Kidney epithelial cell (primary cell): ENCODE results near the gene ORAI3. TPM values are rescaled to one million over a fixed set of nuclear protein-coding genes. Genes with fewer than 3 reads are reported as not detected.

ENCODE experiments used
- DNase-seq: peaks from one replicate; pipeline ENCODE4 v3.0.0-alpha.2; 2010; ENCODE audit warnings: low read depth
- H3K27me3 ChIP-seq: 2 replicates; pipeline ENCODE4 v1.6.0; 2011; ENCODE audit warnings: low read length; ENCODE audit not compliant: control insufficient read depth, insufficient read depth
- H3K36me3 ChIP-seq: 2 replicates; pipeline ENCODE4 v1.5.1; 2011; ENCODE audit warnings: low read length; ENCODE audit not compliant: control insufficient read depth, insufficient read depth
- H3K4me3 ChIP-seq: 2 replicates; pipeline ENCODE4 v1.5.1; 2011; ENCODE audit warnings: low read depth, mild to moderate bottlenecking, control low read depth, low read length
- total RNA-seq: library from RNA; depleted of rRNA; stranded (reverse); fragments of >200 nt; gene quantifications from 2 replicates; pipeline ENCODE4 v1.2.3, GENCODE V29; 2015
- TF ChIP-seq, protein P1 (sequence below): IDR thresholded peaks from 2 replicates; pipeline ENCODE4 v1.5.1; 2011; ENCODE audit warnings: mild to moderate bottlenecking, moderate library complexity, low read length, control low read depth, inconsistent platforms; ENCODE audit not compliant: insufficient read depth, poor library complexity, severe bottlenecking

The ORAI3 gene
- total RNA-seq, 1 donor from 2014 or later, result 37.9 TPM

DNA sequence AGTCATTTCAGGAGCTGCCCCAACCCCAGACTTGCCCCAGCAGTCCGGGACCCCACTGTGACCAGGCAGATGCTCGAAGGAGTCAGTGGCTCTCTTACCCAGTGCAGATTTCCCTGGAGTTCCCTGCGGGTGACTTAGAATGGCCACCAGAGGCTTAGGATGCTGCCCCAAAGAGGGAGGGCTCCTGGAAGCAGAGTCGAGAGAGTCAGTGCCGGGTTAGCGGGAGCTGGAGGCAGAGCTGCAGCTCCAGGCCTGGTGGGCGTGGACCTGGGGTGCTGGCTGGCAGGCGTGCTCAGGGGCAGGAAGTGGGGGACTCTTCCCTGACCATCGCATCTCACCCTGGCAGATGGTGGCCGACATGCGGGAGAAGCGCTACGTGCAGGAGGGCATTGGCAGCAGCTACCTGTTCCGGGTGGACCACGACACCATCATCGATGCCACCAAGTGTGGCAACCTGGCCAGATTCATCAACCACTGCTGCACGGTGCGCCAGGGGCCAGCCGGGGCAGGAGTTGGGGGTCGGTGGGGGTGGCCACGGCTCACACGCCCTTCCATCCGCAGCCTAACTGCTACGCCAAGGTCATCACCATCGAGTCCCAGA lies 34.5 kb downstream of the ORAI3 start:
- Histone ChIP-seq H3K36me3 (peaks cover 5% of the 10 kb centered on the region), H3K27me3 (no peaks in the 10 kb centered on the region), H3K4me3 (no peak overlapping the region)
- TF ChIP-seq, protein P1, sequence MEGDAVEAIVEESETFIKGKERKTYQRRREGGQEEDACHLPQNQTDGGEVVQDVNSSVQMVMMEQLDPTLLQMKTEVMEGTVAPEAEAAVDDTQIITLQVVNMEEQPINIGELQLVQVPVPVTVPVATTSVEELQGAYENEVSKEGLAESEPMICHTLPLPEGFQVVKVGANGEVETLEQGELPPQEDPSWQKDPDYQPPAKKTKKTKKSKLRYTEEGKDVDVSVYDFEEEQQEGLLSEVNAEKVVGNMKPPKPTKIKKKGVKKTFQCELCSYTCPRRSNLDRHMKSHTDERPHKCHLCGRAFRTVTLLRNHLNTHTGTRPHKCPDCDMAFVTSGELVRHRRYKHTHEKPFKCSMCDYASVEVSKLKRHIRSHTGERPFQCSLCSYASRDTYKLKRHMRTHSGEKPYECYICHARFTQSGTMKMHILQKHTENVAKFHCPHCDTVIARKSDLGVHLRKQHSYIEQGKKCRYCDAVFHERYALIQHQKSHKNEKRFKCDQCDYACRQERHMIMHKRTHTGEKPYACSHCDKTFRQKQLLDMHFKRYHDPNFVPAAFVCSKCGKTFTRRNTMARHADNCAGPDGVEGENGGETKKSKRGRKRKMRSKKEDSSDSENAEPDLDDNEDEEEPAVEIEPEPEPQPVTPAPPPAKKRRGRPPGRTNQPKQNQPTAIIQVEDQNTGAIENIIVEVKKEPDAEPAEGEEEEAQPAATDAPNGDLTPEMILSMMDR, result no peak
- no peak for DNase-seq

DNA sequence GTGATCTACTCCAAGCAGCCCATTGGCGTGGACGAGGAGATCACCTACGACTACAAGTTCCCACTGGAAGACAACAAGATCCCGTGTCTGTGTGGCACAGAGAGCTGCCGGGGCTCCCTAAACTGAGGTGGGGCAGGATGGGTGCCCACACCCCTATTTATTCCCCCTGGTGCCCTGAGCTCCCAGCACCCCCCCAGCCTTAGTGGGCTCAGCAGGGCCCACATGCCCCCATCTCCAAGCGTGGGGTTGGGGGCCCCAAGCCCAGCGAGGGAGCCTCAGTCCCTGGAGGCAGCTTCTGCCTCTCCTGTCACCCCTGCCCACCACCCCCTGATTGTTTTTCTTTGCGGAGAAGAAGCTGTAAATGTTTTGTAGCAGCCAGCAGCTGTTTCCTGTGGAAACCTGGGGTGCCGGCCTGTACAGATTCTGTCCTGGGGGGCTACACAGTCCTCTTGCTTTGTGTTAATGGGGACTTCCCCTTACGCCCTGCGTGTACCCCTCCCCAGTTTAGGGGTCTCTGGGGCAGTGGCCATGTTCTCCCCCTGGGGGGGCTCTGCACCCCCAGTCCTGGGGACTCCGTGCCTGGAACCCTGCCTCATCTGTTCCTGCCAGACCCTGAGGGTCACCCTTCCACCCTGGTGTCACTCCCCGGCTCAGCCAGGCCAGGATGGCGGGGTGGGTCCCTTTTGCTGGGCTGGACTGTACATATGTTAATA lies 35.2 kb downstream of the ORAI3 start:
- H3K27me3 ChIP-seq, result no peaks in the 10 kb centered on the region
- no peak for DNase-seq
- H3K36me3 ChIP-seq, result peaks cover 5% of the 10 kb centered on the region
- TF ChIP-seq, protein P1, result no peak
- H3K4me3 ChIP-seq, result no peak overlapping the region

DNA sequence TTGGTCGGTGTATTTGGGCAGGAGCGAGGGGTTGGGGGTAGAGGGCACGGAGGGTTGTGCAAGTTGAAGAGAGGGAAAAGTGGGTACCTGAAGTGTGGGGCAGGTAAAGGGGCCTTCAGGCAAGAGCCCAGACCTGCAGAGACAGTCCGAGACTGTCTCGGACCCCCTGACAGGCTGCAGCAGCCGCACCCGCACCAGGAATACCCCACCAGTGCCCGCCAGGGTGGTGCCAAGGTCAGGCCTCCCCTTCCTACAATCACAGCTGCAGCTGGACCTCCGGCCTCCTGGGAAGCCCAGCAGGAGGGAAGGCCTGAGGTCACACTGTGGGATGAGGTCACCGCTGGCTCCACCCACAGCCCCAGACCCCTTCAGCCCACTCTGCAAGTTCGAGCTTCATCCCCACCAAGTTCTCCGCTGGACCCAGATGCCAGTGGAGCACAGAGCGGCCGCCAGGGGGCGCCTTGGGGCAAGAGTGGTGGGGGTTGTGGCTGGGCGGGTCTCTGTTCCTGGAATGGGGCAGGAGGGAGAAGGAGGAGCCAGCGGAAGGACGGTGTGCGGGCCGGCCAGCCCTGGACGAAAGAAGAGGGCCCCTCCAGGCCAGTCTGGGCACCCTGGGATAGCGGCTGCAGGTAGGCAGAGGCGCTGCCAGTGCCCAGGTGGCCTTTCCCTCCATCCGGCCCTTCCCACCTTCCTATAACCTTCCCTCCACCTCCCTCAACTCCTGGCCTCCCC lies 36.0 kb downstream of the ORAI3 start, which contains the start of gene HSD3B7:
Gene HSD3B7 (plus strand): TSS at position 539 of the 732 bp plus-strand sequence. CDS start 452 bp downstream, outside the sequence.
- TF ChIP-seq, protein P1, result peak; percentile 98
- no peak for DNase-seq

DNA sequence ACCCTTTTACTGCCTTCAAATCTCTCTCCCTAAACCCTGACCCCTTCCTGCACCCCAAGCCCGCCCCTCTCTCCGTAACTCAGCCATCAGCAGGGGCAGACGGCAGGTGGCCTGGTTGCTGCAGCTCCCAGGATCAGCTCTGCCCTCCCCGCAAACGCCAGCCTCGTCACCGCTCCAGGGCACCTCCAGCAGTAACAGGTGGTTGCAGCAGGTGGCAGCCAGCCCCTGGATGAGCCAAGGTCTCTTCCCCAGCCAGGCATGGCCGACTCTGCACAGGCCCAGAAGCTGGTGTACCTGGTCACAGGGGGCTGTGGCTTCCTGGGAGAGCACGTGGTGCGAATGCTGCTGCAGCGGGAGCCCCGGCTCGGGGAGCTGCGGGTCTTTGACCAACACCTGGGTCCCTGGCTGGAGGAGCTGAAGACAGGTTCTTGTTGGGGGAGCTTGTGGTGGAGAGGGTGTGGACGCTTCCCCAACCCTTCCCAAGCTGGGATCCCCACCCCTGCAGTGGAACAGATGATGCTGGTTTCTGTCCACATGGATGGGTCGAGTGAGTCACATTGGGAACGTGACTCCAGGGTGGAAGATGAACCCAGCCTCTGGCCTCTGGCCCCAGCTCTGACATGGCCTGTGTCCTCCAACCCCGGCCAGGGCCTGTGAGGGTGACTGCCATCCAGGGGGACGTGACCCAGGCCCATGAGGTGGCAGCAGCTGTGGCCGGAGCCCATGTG lies 36.7 kb downstream of the ORAI3 start:
- TF ChIP-seq, protein P1, result peak; percentile 67
- Histone ChIP-seq H3K27me3 (no peaks in the 10 kb centered on the region), H3K4me3 (peak overlapping the region; percentile 52), H3K36me3 (peaks cover 3% of the 10 kb centered on the region)
- DNase-seq, result no peak

More for the DNA sequence above, 36.0 kb downstream of the ORAI3 start, which contains the start of gene HSD3B7:
- peak within 1 kb of the TSS; percentile 52 for H3K4me3 ChIP-seq
- H3K36me3 ChIP-seq, result peaks cover 5% of the 10 kb centered on the region
- no peaks in the 10 kb centered on the region for H3K27me3 ChIP-seq

DNA sequence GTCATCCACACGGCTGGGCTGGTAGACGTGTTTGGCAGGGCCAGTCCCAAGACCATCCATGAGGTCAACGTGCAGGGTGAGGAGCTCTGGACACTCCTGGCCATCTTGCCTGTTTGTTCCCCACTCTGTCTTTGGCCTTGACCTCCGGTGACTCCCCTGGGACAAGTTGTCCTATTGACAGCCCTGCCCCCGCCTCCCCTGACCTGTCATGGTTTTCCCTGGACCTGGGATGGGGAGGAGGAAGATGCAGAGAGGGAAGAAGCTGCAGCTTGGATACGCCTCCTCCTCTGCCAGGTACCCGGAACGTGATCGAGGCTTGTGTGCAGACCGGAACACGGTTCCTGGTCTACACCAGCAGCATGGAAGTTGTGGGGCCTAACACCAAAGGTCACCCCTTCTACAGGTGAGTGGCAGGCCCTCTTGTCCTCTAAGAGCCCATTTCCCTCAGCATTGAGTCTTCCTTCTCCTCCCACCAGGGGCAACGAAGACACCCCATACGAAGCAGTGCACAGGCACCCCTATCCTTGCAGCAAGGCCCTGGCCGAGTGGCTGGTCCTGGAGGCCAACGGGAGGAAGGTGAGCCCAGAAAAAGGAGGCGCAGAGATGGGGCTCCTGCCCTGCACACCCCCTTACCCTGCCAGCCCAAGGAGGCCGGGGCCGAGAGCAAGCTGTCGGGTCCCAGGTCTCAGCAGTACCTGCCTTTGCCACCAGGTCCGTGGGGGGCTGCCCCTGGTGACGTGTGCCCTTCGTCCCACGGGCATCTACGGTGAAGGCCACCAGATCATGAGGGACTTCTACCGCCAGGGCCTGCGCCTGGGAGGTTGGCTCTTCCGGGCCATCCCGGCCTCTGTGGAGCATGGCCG lies 37.5 kb downstream of the ORAI3 start:
- DNase-seq, result no peak
- TF ChIP-seq, protein P1, result no peak
- Histone ChIP-seq H3K36me3 (peaks cover 3% of the 10 kb centered on the region), H3K27me3 (no peaks in the 10 kb centered on the region), H3K4me3 (no peak overlapping the region)
